Stimulated activated CD8-positive, alpha-beta memory T cell treated with anti-CD3 and anti-CD28 coated beads, Interleukin-4, amount 100 ng/mL, for 1 hour (primary cell): Measurements from ENCODE around the gene KRT35.

Experiments used
- DNase-seq, 2 donors: peaks; one replicate each; pipeline ENCODE4 v3.0.0-alpha.2; 2020; ENCODE audit warnings: low read depth in 2 of 2, low spot score in 1 of 2

KRT35 gene

DNA sequence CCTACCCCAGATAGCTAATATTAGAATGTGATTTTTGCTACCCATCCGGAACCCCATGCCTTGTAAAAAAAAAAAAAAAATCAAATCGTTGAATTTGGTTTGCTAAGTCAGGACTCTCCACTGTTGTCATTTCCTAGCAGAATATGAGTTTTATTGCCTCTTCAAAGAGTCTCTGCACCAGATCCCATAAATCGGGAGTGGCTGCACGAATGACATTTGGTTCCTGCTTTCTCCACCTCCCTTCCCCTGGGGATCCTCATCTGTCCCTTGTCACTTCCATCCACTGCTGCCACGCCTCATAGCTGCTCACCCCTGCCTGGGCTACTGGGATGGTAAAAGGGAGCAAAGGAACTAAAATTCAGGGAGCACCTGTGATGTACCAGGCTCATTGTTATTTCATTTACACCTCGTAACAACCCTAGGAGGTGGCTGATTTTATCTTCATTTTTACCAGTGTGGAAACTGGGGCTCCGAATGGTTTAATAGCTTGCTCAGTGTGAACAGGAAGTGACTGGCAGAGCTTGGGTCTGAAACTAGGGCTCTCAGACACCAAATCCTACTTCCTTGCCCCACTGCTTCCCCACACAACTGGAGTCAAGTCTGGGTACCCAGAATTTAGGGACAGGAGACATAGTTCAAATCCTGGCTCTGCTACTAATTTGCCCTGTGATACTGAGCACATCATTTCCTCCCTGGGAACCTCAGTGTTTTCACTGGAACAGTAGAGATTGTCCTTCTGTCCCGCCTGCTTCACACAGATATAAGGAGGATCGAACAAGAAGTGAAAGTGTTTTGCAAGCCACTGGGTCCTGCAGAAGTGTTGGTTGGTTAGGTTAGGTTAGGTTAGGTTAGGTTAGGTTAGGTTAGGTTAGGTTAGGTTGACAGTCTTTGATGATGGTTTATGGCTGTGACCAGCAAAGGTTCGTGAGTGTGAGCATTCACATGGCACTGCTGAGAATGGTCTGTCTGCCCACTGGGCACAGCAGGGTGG is 9.3 kb upstream of the KRT35 start:
- DNase-seq = no peak

DNA sequence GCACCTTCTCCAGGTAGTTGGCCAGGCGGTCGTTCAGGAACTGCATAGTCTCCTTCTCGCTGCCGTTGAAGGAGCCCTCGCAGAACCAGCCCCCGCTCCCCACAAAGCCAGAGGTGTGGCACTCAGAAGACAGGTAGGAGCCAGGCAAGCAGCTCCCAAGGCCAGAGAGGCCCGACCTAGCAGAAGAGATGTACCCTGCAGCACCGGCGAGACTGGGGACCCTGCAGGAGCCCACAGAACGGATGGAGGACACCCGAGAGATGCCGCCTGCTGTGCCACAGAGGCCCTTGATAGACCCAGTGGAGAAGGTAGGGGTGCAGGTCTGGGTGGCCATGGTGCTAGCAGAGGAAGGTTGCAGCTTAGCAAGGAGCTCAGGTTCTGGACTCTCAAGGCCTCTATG is 8.6 kb upstream of the KRT35 start, which contains the start of gene KRT36:
KRT36 (minus strand) TSS at position 380 of the 400 bp plus-strand sequence; CDS start at position 334, 46 bp downstream.
- no peak for DNase-seq

DNA sequence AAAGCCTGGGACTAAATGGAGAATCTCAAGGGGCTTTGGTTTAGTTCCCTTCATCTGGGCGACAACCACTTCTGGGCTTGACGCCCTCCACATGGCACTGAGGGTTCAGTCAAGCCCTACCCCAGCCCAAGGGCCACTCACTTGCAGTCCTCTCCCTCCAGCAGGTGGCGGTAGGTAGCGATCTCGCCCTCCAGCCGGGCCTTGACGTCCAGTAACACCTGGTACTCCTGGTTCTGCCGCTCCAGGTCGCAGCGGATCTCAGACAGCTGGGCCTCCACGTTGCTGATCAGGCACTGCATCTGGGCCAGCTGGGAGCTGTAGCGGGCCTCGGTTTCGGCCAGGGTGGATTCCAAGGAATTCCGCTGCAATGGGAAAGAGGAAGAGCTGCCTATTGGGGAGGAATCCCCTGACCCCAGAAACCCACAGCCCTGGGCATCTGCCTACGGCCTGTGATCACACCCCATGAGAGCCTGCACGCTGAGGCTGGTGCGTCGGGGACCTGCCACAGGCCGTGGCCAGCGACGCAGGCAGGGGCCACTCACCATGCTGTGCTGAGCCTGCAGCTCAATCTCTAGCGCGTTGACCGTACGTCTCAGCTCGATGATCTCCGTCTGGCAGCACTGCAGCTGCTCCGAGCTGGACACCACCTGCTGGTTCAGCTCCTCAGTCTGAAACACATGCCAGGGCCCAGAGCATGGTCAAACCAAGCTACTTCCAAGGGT is 6.0 kb upstream of the KRT35 start:
- DNase-seq = no peak

DNA sequence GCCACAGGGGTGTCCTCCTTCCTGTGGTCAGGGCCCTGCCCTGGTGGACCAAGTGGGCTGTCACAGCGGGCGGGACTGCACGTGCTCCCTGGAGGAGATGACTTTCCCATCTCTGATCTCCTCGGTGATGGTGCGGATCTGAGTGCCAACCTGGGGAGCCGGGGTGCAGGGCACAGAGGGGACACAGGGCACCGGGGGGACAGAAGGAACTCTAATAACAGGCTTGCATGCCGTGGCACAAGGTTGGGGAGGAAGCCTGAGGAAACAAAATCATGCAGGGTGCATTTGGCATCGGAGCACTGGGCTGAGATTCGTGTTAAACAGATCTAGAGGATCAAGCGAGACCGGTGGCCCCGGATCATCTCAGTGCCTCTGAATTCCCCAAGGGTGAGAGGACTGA is 5.4 kb upstream of the KRT35 start:
- DNase-seq = no peak

DNA sequence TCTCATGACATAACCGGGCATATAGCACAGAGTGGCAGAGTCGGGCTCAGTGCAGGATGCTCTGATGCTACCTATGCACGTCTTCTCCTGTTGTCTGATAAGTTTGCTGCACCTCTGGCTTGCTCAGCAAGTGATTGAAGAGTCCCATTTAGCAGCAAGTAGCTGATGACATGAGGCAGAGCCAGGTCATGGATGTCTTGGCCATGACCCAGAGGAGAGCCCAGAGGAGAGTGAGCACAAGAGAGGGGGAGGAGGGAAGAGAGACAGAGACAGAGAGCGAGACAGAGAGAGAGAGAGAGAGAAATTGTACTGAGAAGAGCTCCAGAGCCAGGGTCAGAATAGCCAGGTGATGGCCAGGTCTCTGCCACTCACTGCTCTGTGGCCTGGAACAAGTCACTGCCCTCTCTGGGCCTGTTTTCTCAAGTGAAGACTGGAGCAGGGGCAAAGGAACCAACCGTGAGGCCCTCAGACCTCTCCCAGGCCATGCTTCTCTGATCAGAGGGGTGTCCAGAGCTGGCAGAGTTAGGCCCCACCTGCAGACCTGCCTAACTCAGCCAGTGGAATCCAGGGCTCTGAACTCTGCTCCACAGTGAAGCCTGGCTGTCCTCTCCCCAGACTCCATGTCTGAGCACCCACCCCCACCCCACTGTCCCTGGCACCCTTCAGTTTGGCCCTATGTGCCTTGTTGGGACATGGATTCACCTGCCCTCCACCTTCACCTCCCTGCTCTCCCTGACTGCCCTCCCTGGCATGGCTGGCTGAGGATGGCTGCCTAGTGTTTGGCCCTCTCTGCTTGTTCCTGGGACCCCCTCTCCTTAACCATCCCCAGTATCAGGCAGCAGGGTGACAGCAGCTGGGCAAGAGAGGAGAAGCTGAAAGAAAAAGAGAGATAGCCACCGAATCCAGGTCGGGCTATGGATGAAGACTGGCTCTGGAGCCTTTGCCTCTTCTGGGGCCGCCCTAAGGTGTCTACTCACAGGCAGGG is 4.3 kb upstream of the KRT35 start:
- no peak for DNase-seq

DNA sequence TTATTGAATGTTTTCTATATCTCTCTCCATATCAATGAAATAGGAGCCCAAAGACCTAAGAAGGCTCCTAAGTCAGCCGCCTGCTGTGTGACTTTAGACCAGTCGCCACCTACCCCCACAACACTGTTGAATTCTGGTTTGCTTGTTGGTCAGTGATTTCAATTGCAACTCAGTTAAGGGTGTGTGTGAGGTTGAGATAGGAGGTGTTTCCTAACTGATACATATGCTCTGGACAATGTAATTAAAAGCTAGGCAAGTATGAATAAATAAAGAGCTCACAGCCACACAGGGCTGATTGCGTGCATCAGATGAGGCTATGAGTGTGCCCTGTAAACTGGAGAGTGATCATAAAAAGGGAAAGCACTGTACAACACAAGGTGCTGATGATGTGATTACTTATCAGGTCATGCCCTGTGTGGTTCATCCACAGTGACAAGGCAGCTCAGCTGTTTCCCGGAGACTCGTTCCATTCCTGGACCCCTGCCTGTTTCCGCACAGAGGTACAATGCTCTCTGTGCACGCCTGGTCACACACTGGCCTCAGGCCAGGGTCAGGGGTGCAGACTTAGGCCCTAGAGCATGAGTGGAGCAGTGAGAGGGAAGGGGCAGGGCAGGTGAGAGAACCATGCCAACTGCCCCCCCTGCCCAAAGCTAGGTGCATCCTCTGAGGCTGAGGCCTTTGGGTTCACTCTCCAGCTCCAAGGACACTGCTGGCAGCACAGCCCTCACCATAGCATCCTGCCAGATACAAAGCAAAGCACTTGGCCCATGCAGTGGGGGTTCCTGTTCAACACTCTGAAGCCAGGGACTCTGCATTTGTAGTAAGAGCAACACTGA is 3.3 kb upstream of the KRT35 start:
- no peak for DNase-seq

DNA sequence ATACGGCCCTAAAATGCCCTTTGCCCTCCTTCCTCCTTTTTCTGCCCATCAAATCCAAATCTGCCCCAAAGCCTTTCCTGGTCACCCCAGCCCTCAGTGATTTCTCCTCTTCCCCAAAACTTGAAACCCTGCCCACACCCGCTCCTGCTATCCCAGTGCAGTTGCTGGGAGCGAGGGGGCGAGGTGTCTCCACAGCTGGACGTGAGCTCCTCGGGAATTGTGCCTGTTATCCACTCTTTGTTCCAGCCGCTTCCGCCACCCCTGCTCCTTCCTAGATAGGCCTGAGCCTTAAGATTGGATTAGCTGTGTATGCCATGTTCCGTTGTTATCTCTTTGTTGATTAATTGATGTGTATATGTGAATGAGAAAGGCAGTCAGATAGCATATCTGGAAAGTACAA is 2.6 kb upstream of the KRT35 start:
- no peak for DNase-seq

DNA sequence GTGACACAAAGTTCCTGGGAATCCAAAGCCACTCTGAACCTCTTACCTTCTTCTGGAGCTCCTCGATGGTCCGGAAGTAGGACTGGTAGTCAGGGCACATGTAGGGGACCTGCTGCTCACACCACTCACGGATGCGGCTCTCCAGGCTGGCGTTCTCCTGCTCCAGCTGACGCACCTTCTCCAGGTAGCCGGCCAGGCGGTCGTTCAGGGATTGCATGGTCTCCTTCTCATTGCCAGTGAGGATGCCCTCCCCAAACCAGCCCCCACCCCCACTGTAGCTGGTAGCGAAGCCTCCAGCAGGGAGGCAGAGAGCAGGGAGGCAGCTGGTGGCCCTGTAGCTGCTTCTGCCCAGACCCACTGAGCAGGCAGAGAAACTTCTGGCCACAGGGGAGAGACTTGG is 370 bp downstream of the KRT35 start:
- DNase-seq = no peak

DNA sequence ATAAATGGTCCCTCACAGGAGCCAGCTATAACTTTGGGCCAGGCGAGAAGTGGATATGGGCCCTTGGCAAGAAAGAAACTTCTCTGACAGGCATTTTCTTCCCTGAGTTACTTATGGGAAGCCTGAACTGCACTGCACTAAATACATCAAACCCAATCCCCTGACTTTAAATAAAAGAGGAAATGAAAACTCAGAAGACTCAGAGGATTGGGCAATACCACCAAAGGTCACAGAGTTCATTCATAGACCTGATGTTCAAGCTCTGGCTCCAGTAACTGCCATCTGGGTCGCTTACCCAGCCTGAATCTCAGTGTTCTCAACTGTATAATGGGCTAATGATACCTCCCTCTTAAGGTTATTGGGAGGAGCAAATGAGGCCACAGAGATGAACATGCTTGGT is 815 bp downstream of the KRT35 start:
- no peak for DNase-seq

DNA sequence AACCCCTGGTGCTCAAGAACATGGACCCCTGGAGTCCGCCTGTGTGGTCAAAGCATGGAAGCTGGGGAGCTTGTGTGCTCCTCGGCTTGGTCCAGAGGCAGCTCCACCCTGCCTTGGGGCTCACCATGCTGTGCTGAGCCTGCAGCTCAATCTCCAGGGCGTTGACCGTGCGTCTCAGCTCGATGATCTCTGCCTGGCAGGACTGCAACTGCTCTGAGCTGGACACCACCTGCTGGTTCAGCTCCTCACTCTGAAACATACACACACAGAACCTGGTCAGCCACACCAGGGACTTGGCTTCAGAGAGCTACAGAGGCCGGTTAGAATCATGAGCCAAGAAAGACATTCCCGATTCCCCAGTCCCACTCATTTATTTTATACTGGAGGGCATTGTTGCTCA is 2.7 kb downstream of the KRT35 start:
- no peak for DNase-seq

DNA sequence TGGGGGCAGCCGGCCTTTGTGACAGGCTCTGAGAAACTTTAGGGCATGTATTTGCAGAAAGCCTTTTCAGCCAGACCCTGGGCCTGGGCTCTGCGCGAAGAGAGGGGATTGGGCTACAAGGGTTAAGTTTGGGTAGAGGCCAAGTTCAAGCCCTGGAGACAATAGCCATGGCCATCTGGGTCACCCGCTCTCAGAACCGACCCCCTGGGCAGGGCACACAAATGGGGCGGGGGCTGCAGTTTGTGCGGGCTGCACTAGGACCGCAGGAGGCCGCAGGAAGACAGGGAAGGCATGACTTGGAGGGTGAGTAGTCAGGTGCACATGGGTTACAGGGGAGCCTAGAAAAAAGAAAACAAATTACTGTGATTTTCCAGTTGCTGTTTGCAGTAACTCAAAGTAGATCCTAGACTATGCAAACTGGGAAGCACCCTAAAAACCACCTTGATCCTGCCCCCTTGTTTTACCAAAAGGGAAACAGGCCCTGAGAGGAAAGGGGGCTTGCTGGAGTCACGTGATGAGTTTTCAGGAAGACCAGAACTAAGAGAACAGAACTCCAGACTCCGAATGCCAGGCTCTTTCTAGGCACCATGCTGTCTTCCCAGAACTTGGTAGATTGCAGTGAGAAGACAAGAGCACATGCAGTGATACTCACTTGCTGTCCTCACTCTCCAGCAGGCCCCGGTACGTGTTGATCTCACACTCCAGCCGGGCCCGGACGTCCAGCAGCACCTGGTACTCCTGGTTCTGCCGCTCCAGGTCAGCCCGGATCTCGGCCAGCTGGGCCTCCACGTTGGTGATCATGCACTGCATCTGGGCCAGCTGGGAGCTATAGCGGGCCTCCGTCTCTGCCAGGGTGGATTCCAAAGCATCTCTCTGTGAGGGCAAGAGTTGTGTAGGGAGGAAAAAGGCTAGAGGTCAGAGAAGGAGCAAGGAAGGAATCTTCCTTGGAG is 3.8 kb downstream of the KRT35 start:
- no peak for DNase-seq

DNA sequence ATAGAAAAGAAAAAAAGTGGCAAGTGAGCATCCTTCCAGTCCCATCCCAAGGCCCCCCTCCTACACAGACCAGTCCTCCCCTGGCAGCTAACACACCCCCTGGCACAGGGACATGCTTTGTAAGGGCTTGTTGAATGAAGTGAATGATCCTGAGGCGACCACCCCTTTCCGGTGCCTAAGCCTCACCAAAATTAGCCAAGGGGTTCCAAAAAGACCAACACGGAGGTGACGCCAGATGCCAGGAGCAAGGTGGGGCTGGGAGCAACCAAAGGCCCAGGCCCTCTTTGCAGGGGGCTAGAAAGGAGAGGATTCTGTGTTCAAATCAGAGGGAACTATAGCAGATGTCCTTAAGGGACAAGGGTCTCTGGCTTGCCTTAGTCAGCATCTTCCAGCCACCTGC is 5.5 kb downstream of the KRT35 start:
- DNase-seq = no peak

DNA sequence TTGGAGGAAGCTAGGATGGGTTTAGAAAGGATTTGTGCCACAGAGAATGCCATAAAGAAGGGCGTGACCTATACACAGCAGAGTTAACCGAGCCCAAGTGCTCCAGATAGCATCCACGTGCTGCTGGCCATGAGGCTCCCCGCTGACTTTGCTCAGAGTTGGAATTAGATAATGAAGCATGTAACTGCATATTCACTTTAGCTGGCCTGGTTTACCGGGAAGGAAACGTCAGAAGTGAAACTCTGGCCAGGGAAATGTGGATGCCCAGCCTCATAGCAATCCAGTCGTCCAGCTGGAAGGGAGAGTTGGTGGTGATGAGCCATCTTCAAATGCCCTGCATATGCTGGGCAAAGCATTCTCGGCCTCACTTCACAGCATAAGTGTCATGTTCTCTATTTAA is 6.1 kb downstream of the KRT35 start:
- no peak for DNase-seq

DNA sequence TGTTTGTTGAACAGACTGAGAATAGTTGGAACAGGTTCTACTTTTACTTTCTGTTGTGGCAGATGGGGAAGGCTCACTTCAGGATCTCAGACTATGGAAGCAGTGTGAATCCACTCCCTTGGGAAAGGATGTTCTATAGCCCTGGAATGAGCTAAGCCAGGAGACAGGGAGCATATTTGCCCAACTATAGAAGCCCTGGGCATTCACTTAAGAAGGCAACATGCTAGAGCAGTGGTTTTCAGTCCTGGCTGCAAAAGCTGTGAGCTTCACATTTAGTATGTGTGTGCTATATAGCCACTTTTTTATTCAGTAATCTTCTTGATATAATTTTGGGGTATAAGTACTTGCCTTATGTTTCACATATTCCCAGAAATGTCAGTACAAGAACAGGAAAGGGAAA is 12.6 kb downstream of the KRT35 start:
- no peak for DNase-seq

DNA sequence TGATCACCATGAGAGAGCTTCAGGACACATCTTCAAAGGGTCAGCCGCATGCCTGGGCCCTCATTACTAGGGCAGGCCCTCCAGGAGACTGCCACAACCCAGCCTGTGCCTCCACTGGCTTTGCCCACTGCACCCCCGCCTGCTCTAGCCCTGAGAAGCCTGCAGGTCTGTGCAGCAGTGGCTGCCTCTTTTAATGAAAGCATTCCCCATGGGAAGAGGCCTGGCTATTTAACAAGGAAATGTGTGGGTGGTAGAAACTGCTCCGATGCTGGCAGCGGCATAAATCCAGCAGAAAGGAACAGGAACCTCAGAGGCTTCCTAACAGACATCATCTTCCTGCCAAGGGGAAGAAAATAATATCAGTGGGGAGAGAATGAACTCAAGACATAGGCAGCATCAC is 13.4 kb downstream of the KRT35 start:
- DNase-seq = no peak

DNA sequence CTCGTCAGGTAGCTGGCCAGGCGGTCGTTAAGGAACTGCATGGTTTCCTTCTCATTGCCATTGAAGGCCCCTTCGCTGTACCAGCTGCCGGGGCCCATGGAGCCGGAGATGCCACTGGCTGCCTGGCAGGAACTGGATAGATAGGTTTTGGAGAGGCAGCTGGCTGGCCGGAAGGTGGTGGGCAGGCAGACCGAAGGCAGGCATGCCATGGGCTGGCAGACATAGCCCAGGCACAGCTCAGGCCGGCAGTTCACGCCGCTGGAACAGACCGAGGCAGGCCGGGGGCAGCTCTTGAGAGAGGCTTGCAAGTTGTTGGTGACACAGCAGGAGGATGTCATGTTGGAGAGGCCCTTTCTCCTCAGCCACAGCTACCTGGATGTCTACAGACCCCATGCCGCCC is 14.0 kb downstream of the KRT35 start, which contains the start of gene KRT32:
KRT32 (minus strand) TSS at position 399 of the 400 bp plus-strand sequence; CDS start at position 338, 61 bp downstream.
- no peak for DNase-seq

DNA sequence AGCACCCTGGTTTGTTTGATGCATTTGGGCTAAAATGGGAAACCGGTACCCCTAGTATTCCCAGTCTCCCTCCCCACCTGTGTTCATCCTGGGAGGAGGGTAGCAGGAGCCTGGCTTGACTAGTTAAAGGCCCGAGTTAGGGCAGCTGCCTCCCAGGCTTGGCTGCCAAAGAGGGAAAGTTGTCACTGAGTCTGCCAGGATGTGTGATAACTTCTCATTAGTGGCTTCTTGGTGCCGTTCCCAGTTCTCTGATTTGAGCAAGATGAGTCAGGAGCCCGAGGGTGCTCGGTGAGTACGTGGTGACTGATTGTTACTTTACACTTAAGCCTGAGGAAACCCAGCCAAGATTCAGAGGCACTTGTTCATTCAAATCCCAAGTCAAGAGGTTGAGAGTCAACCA is 16.3 kb downstream of the KRT35 start:
- DNase-seq = no peak

DNA sequence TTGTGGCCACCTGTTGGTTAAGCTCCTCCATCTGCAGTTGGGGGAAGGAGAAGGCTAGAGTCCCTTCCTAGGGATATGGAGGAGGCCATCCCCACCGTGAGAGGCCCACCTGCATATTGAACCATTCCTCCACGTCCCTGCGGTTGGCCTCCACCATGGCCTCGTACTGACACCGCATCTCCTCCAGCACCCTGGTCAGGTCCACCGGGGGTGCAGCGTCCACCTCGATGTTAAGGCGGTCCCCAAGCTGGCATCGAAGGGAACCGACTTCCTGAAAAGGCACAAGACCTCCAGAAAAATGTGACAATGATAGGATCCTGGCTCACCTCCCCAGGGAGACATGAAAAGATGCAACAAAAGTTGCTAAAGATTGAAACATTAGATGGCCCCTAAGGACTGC is 16.8 kb downstream of the KRT35 start:
- no peak for DNase-seq

DNA sequence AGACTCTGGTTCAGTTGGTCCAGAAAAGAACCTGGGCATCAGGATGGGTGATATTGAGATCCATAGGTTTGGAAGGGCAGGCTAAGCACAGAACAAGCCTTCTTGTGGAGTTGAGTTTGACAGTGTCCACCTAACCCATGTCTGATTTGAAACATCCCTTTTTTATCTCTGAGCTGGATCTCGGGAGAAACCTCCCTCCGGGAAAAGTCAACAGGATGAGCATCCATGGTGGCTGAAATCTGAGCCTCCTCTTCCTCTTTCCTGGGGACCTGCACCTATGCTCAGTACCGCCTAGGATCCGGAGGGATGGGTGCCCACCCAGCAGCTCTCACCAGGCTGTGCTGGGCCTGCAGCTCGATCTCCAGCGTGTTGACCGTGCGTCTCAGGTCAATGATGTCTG is 17.2 kb downstream of the KRT35 start:
- DNase-seq = no peak
